HepG2 (cell line): Measurements from ENCODE around the gene TBC1D22A. TPM values are rescaled to one million over a fixed set of nuclear protein-coding genes. Genes with fewer than 3 reads are reported as not detected.

ENCODE experiments used
- ATAC-seq: fragments of 200-7000 bp; cut with Tn5 transposase; 3 replicates; pipeline ENCODE4 v1.9.1; 2020; ENCODE audit warnings: mild to moderate bottlenecking, moderate library complexity
- BruUV-seq: library from RNA; stranded (reverse); fragments of 400-500 nt; replicated peaks from 2 replicates; lab custom pipeline; 2021; lab: Mats Ljungman, UMichigan
- CTCF ChIA-PET: fragments of 300-600 bp; formaldehyde crosslinking; extraction: SDS; loops from one replicate; lab custom pipeline; 2021; ENCODE audit warnings: low total read pairs, inconsistent platforms, low intra/inter-chr PET ratio; lab: Yijun Ruan, JAX
- POLR2A ChIA-PET: fragments of 350-600 bp; sonication (Branson Sonifier 250); formaldehyde crosslinking; loops from one replicate; lab custom pipeline; 2020; ENCODE audit warnings: antibody characterized with exemption, inconsistent platforms; lab: Yijun Ruan, JAX
- DNase-seq: peaks from one replicate; pipeline ENCODE4 v3.0.0-alpha.2; 2015; ENCODE audit warnings: low spot score
- FAIRE-seq: peaks from 3 replicates; lab custom pipeline; 2011; peaks lifted over from hg19 to GRCh38; lab: Jason Lieb, UNC
- H2AFZ ChIP-seq: one replicate; pipeline ENCODE4 v1.6.1; 2011; ENCODE audit warnings: low read length, inconsistent platforms
- H3K27ac ChIP-seq: fragments of 300-600 bp; 3 replicates; pipeline ENCODE4 v1.8.0; 2011; ENCODE audit warnings: mixed run types, mild to moderate bottlenecking, mixed read lengths, low read length, inconsistent platforms; ENCODE audit not compliant: insufficient read depth; ENCODE audit errors: extremely low read length
- H3K27me3 ChIP-seq, 2 experiments: fragments of 200-600 bp in 1 of 2; 2 replicates in 1 of 2; 3 replicates in 1 of 2; pipeline versions ENCODE4 v1.6.0 to v1.8.0; 2011; ENCODE audit warnings: low read length in 2 of 2, mild to moderate bottlenecking in 2 of 2, moderate library complexity in 2 of 2, inconsistent platforms in 1 of 2; ENCODE audit not compliant: insufficient read depth in 2 of 2, control insufficient read depth in 1 of 2
- H3K36me3 ChIP-seq, 2 experiments: fragments of 200-600 bp in 1 of 2; replicated peaks in 1 of 2; 2 replicates in 1 of 2; 3 replicates in 1 of 2; pipeline versions ENCODE4 v1.5.1 to v1.8.0; 2011; ENCODE audit warnings: low read length in 2 of 2, inconsistent platforms in 1 of 2; ENCODE audit not compliant: insufficient read depth in 2 of 2, control insufficient read depth in 1 of 2
- H3K4me1 ChIP-seq: 2 replicates; pipeline ENCODE4 v1.5.1; 2012; ENCODE audit warnings: low read length, inconsistent platforms; ENCODE audit not compliant: insufficient read depth
- H3K4me2 ChIP-seq: 2 replicates; pipeline ENCODE4 v1.6.0; 2011; ENCODE audit warnings: low read depth, low read length, inconsistent platforms
- H3K4me3 ChIP-seq, 3 experiments: fragments of 200-600 bp in 1 of 3; sonication (generic), shearing (Covaris generic) in 1 of 3; replicated peaks in 1 of 3; 2 replicates each; pipeline ENCODE4 v1.5.1; 2011 to 2016; ENCODE audit warnings: low read length in 3 of 3, inconsistent platforms in 2 of 3, low read depth in 2 of 3, mild to moderate bottlenecking in 2 of 3, control low read depth in 1 of 3, mixed read lengths in 1 of 3; ENCODE audit not compliant: insufficient read depth in 1 of 3
- H3K79me2 ChIP-seq: one replicate; pipeline ENCODE4 v1.6.1; 2011; ENCODE audit warnings: low read length, inconsistent platforms; ENCODE audit not compliant: insufficient read depth
- H3K9ac ChIP-seq: 2 replicates; pipeline ENCODE4 v1.6.0; 2011; ENCODE audit warnings: mild to moderate bottlenecking, low read depth, low read length, inconsistent platforms; ENCODE audit not compliant: insufficient read depth
- H3K9me3 ChIP-seq: 2 replicates; pipeline ENCODE4 v1.5.1; 2012; ENCODE audit warnings: mild to moderate bottlenecking, low read length
- H4K20me1 ChIP-seq: 2 replicates; pipeline ENCODE4 v1.6.0; 2011; ENCODE audit warnings: inconsistent platforms, mild to moderate bottlenecking, low read length, moderate library complexity; ENCODE audit not compliant: insufficient read depth
- JDP2 ChIP-seq: sonication (generic); formaldehyde crosslinking; IDR thresholded peaks from 2 replicates; pipeline ENCODE4 v1.8.1; 2022; ENCODE audit warnings: missing genetic modification reagents, borderline replicate concordance
- PCBP1 ChIP-seq: fragments of 200-400 bp; formaldehyde crosslinking; IDR thresholded peaks from 2 replicates; pipeline ENCODE4 v1.6.1; 2017; ENCODE audit warnings: mild to moderate bottlenecking, low read depth, low read length, borderline replicate concordance
- ZNF672 ChIP-seq: sonication (generic); formaldehyde crosslinking; IDR thresholded peaks from 2 replicates; pipeline ENCODE4 v1.8.1; 2022; ENCODE audit warnings: missing genetic modification reagents
- WGBS: methylation state at CpG from one replicate; pipeline ENCODE4 v1.1.6; 2017; ENCODE audit warnings: low lambda C conversion rate; 5-methylcytosine and 5-hydroxymethylcytosine counted together
- in situ Hi-C: cut with HindIII; loops from 2 replicates; pipeline ENCODE4 v1.10.0; 2017; ENCODE audit warnings: low pct_unique_long_range_greater_than_20kb; ENCODE audit not compliant: extremely low pct_ligation_motif_present
- intact Hi-C: fragments of 100-400 bp; cut with micrococcal nuclease; formaldehyde crosslinking; loops from one replicate; pipeline ENCODE4 v1.10.0; 2022; ENCODE audit not compliant: unreplicated experiment
- polyA plus RNA-seq, 8 experiments: library from polyadenylated mRNA; depleted of rRNA in 3 of 8; stranded (reverse) in 7 of 8; unstranded in 1 of 8; fragments of >200 nt; fragmentation: Illumina TruSeq in 4 of 8; extraction: Trizol in 4 of 8; gene quantifications; 2 replicates each; pipeline versions ENCODE4 v1.2.1 to v1.2.3, GENCODE V29; 2011 to 2016; ENCODE audit warnings: low read depth in 4 of 8, missing spikeins in 1 of 8, mixed read lengths in 1 of 8; ENCODE audit not compliant: insufficient read depth in 1 of 8
- total RNA-seq, 5 experiments: library from RNA; depleted of rRNA; stranded (reverse); fragments of >200 nt; fragmentation: Illumina TruSeq; extraction: Trizol; gene quantifications; 2 replicates each; pipeline ENCODE4 v1.2.3, GENCODE V29; 2016; ENCODE audit warnings: low read depth in 1 of 5
- TF ChIP-seq, protein P1 (sequence below): sonication (generic); formaldehyde crosslinking; IDR thresholded peaks from 2 replicates; pipeline ENCODE4 v1.4.0; 2020; ENCODE audit warnings: missing genetic modification reagents, borderline replicate concordance

TBC1D22A gene
- total and polyA plus RNA-seq, 2 of the 13 experiments (the other 11 are each of a cell fraction or from before 2014, with no cell fraction given), result 17.3 to 18.0 TPM

DNA sequence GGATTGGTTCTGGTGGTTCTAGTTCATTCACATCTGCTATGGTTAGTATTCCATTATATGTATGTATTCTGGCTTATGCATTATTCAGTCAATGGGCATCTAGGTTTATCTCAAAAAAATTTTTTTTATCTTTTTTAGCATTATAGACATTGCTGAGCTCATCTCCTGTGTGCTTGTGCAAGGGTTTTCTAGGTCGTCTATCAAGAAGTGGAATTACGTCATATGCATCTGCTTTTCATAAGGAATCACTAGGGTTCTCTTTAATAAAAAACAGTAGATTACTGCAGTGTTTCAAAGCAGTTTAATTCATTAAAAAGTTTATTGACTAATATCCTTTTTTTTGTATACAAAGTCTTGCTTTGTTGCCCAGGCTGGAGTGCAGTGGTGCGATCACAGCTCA lies 21.3 kb downstream of the TBC1D22A start:
- Histone ChIP-seq H3K27ac (no peak overlapping the region), H3K27me3 (no peaks in the 10 kb centered on the region), H3K36me3 (peaks cover 5 to 16% of the 10 kb centered on the region in 2 experiments; a peak in 3 of 5 replicates), H4K20me1 (no peaks in the 10 kb centered on the region), H3K4me3 (no peak overlapping the region), H3K9me3 (no peaks in the 10 kb centered on the region), H3K4me1 (no peaks in the 10 kb centered on the region), H2AFZ (no peak overlapping the region), H3K9ac (no peak overlapping the region), H3K4me2 (no peak overlapping the region), H3K79me2 (peaks cover 90% of the 10 kb centered on the region)
- intact Hi-C loops (no loop called here), in situ Hi-C loops (no loop called here)
- DNase-seq (no peak), FAIRE-seq (no peak), ATAC-seq (no peak)
- CTCF ChIA-PET, result no interaction called here
- no TSS peak for BruUV-seq
- TF ChIP-seq JDP2 (no peak), PCBP1 (no peak), ZNF672 (no peak)
- TF ChIP-seq, protein P1, sequence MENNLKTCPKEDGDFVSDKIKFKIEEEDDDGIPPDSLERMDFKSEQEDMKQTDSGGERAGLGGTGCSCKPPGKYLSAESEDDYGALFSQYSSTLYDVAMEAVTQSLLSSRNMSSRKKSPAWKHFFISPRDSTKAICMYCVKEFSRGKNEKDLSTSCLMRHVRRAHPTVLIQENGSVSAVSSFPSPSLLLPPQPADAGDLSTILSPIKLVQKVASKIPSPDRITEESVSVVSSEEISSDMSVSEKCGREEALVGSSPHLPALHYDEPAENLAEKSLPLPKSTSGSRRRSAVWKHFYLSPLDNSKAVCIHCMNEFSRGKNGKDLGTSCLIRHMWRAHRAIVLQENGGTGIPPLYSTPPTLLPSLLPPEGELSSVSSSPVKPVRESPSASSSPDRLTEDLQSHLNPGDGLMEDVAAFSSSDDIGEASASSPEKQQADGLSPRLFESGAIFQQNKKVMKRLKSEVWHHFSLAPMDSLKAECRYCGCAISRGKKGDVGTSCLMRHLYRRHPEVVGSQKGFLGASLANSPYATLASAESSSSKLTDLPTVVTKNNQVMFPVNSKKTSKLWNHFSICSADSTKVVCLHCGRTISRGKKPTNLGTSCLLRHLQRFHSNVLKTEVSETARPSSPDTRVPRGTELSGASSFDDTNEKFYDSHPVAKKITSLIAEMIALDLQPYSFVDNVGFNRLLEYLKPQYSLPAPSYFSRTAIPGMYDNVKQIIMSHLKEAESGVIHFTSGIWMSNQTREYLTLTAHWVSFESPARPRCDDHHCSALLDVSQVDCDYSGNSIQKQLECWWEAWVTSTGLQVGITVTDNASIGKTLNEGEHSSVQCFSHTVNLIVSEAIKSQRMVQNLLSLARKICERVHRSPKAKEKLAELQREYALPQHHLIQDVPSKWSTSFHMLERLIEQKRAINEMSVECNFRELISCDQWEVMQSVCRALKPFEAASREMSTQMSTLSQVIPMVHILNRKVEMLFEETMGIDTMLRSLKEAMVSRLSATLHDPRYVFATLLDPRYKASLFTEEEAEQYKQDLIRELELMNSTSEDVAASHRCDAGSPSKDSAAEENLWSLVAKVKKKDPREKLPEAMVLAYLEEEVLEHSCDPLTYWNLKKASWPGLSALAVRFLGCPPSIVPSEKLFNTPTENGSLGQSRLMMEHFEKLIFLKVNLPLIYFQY (CRISPR knock-in tag), result no peak
- POLR2A ChIA-PET, result interaction anchor here (2.1 kb wide), 1 partner anchor 10 kb away, joined by 9 read pairs; no protein-coding TSS in a partner anchor
- WGBS, result 98% methylated on average over 3 of the region's 3 CpGs
